IMR-90 (cell line): Measurements from ENCODE around the gene DIAPH2. TPM values are rescaled to one million over a fixed set of nuclear protein-coding genes. Genes with fewer than 3 reads are reported as not detected.

Source experiments
- ATAC-seq: fragments of 200-7000 bp; cut with Tn5 transposase; 2 replicates; pipeline ENCODE4 v1.9.1; 2020; ENCODE audit warnings: low read depth, mild to moderate bottlenecking, moderate library complexity
- BruUV-seq: library from RNA; stranded (reverse); fragments of 400-500 nt; replicated peaks from 2 replicates; lab custom pipeline; 2021; lab: Mats Ljungman, UMichigan
- CTCF ChIA-PET: fragments of 300-600 bp; formaldehyde crosslinking; extraction: SDS; loops from one replicate; lab custom pipeline; 2021; ENCODE audit warnings: antibody characterized with exemption; lab: Yijun Ruan, JAX
- POLR2A ChIA-PET: fragments of 300-600 bp; sonication (Branson Sonifier 250); formaldehyde crosslinking; loops from one replicate; lab custom pipeline; 2022; ENCODE audit warnings: antibody characterized with exemption; ENCODE audit not compliant: unreplicated experiment; lab: Charles Lee
- DNase-seq: peaks from one replicate; pipeline ENCODE4 v3.0.0; 2013
- H2AFZ ChIP-seq: replicated peaks from 2 replicates; pipeline ENCODE3; 2013; ENCODE audit warnings: low read length, mild to moderate bottlenecking; ENCODE audit not compliant: poor library complexity
- H2AK5ac ChIP-seq: 2 replicates; pipeline ENCODE4 v1.6.1; 2013; ENCODE audit warnings: low read depth, low read length, inconsistent platforms
- H2AK9ac ChIP-seq: replicated peaks from 2 replicates; pipeline ENCODE3; 2013; ENCODE audit warnings: mild to moderate bottlenecking, low read depth, low read length, moderate library complexity; ENCODE audit not compliant: poor library complexity
- H2BK120ac ChIP-seq: 2 replicates; pipeline ENCODE4 v1.6.1; 2013; ENCODE audit warnings: low read depth, low read length, inconsistent platforms
- H2BK15ac ChIP-seq: 3 replicates; pipeline ENCODE4 v1.6.1; 2013; ENCODE audit warnings: low read depth, low read length, inconsistent platforms
- H2BK20ac ChIP-seq: 2 replicates; pipeline ENCODE4 v1.6.1; 2013; ENCODE audit warnings: low read depth, mild to moderate bottlenecking, inconsistent platforms, low read length, moderate library complexity
- H2BK5ac ChIP-seq: 2 replicates; pipeline ENCODE4 v1.6.1; 2013; ENCODE audit warnings: mild to moderate bottlenecking, low read depth, low read length, inconsistent platforms; ENCODE audit not compliant: poor library complexity, severe bottlenecking
- H3K14ac ChIP-seq: replicated peaks from 2 replicates; pipeline ENCODE4 v1.6.1; 2013; ENCODE audit warnings: low read depth, low read length, inconsistent platforms
- H3K18ac ChIP-seq: 2 replicates; pipeline ENCODE4 v1.6.1; 2013; ENCODE audit warnings: low read depth, low read length, control low read depth
- H3K23ac ChIP-seq: 2 replicates; pipeline ENCODE4 v1.6.1; 2013; ENCODE audit warnings: low read depth, low read length, inconsistent platforms
- H3K27ac ChIP-seq: 2 replicates; pipeline ENCODE4 v1.5.1; 2013; ENCODE audit warnings: mild to moderate bottlenecking, control low read depth, low read length; ENCODE audit not compliant: insufficient read depth
- H3K27me3 ChIP-seq: 2 replicates; pipeline ENCODE4 v1.6.1; 2013; ENCODE audit warnings: low read length; ENCODE audit not compliant: control insufficient read depth, insufficient read depth
- H3K36me3 ChIP-seq: 2 replicates; pipeline ENCODE4 v1.6.1; 2013; ENCODE audit warnings: low read length, mixed read lengths; ENCODE audit not compliant: control insufficient read depth, insufficient read depth
- H3K4ac ChIP-seq: 2 replicates; pipeline ENCODE4 v1.6.1; 2013; ENCODE audit warnings: low read depth, low read length, inconsistent platforms
- H3K4me1 ChIP-seq: 2 replicates; pipeline ENCODE4 v1.6.1; 2013; ENCODE audit warnings: low read length, mixed read lengths; ENCODE audit not compliant: control insufficient read depth, insufficient read depth
- H3K4me2 ChIP-seq: 2 replicates; pipeline ENCODE4 v1.6.1; 2013; ENCODE audit warnings: low read depth, mild to moderate bottlenecking, control low read depth, low read length, moderate library complexity
- H3K4me3 ChIP-seq: 2 replicates; pipeline ENCODE4 v1.5.1; 2013; ENCODE audit warnings: low read depth, mild to moderate bottlenecking, control low read depth, low read length, moderate library complexity; ENCODE audit not compliant: insufficient read depth
- H3K56ac ChIP-seq: 2 replicates; pipeline ENCODE4 v1.6.1; 2013; ENCODE audit warnings: low read length, inconsistent platforms; ENCODE audit not compliant: insufficient read depth; ENCODE audit errors: extremely low read depth
- H3K79me1 ChIP-seq, 2 experiments: 2 replicates each; pipeline ENCODE4 v1.6.1; 2013; ENCODE audit warnings: low read length in 2 of 2, inconsistent platforms in 1 of 2, low read depth in 1 of 2
- H3K9ac ChIP-seq: 2 replicates; pipeline ENCODE4 v1.6.1; 2013; ENCODE audit warnings: low read depth, low read length, control low read depth
- H3K9me1 ChIP-seq: 2 replicates; pipeline ENCODE4 v1.6.1; 2013; ENCODE audit warnings: low read length, inconsistent platforms; ENCODE audit not compliant: insufficient read depth
- H3K9me3 ChIP-seq: 2 replicates; pipeline ENCODE4 v1.6.1; 2013; ENCODE audit warnings: low read length; ENCODE audit not compliant: control insufficient read depth, insufficient read depth
- H4K20me1 ChIP-seq: 2 replicates; pipeline ENCODE4 v1.6.1; 2013; ENCODE audit warnings: low read length, inconsistent platforms; ENCODE audit not compliant: insufficient read depth
- H4K5ac ChIP-seq: 2 replicates; pipeline ENCODE4 v1.6.1; 2013; ENCODE audit warnings: mild to moderate bottlenecking, low read depth, low read length, control low read depth
- H4K8ac ChIP-seq, 2 experiments: 2 replicates each; pipeline ENCODE4 v1.6.1; 2013; ENCODE audit warnings: low read depth in 2 of 2, low read length in 2 of 2, control low read depth in 1 of 2, inconsistent platforms in 1 of 2
- H4K91ac ChIP-seq: 2 replicates; pipeline ENCODE4 v1.6.1; 2013; ENCODE audit warnings: low read depth, low read length, inconsistent platforms; ENCODE audit not compliant: insufficient read depth
- FOS ChIP-seq: fragments of 150-350 bp; IDR thresholded peaks from 2 replicates; pipeline ENCODE4 v1.6.1; 2016; ENCODE audit warnings: low read depth, low read length
- MAFK ChIP-seq: IDR thresholded peaks from 2 replicates; pipeline ENCODE4 v1.6.1; 2012; ENCODE audit warnings: low read depth, low read length, improper control_type of control experiment
- MAZ ChIP-seq: IDR thresholded peaks from 2 replicates; pipeline ENCODE4 v1.6.1; 2012; ENCODE audit warnings: low read depth, mild to moderate bottlenecking, low read length, improper control_type of control experiment, moderate library complexity, borderline replicate concordance
- POLR2A ChIP-seq: IDR thresholded peaks from 2 replicates; pipeline ENCODE4 v1.6.1; 2012; ENCODE audit warnings: mild to moderate bottlenecking, low read depth, low read length
- RAD21 ChIP-seq: IDR thresholded peaks from 2 replicates; pipeline ENCODE4 v1.6.1; 2012; ENCODE audit warnings: low read length, improper control_type of control experiment
- RCOR1 ChIP-seq: IDR thresholded peaks from 2 replicates; pipeline ENCODE4 v1.6.1; 2012; ENCODE audit warnings: mild to moderate bottlenecking, low read length, improper control_type of control experiment; ENCODE audit not compliant: insufficient replicate concordance
- RFX5 ChIP-seq: IDR thresholded peaks from 2 replicates; pipeline ENCODE4 v1.8.0; 2012; ENCODE audit warnings: low read depth, mild to moderate bottlenecking, low read length, moderate library complexity
- WGBS, 2 experiments: methylation state at CpG; one replicate each; pipeline versions ENCODE4 v1.1.5 to v1.1.7; 2013; ENCODE audit warnings: missing lambda C conversion rate in 2 of 2; ENCODE audit not compliant: insufficient read length in 1 of 2; ENCODE audit errors: extremely low coverage in 2 of 2; 5-methylcytosine and 5-hydroxymethylcytosine counted together
- dilution Hi-C: fragments of 300-500 bp; cut with HindIII; formaldehyde crosslinking; loops from one replicate; pipeline ENCODE4 v1.14.3; 2018; ENCODE audit warnings: low sequenced_read_pairs; ENCODE audit not compliant: unreplicated experiment
- in situ Hi-C: fragments of 300-500 bp; cut with MboI; formaldehyde crosslinking; loops from 3 replicates; pipeline ENCODE4 v1.14.3; 2019; ENCODE audit warnings: low sequenced_read_pairs, inconsistent platforms, mixed read lengths
- intact Hi-C: fragments of 100-400 bp; cut with micrococcal nuclease; formaldehyde crosslinking; loops from 2 replicates; pipeline ENCODE4 v1.10.0; 2022
- polyA plus RNA-seq, 3 experiments: library from polyadenylated mRNA; depleted of rRNA; stranded (reverse); fragments of >200 nt; gene quantifications; 2 replicates each; pipeline ENCODE4 v1.2.3, GENCODE V29; 2012; ENCODE audit warnings: low replicate concordance in 1 of 3
- total RNA-seq: library from RNA; depleted of rRNA; stranded (reverse); fragments of >200 nt; gene quantifications from 2 replicates; pipeline ENCODE4 v1.2.3, GENCODE V29; 2012
- TF ChIP-seq, protein P1 (sequence below): conservative IDR thresholded peaks from 2 replicates; pipeline ENCODE4 v1.5.1; 2012; ENCODE audit warnings: mild to moderate bottlenecking, low read depth, low read length, improper control_type of control experiment

Gene DIAPH2
- total and polyA plus RNA-seq, 2 of the 4 experiments (the other 2 are of a cell fraction) = 3.6 to 19.9 TPM

DNA sequence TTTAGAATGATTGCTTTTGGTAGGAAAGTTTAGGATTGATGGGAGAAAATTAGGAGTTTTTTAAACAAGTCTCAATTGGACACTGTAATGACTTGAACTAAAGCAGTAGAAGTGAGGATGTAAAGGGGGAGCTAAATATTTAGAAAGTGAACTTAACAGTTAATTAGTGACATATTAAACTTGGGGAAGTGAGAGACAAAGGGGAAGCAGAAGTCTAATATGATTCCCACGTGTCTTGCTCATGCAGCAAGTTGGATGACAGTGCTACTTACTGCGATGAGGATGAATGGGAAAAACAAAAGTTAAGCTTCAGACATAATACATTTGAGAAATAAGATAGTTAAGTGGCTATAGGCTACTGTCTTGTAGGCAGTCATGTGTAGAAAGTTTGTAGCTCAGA, 309.5 kb downstream of the DIAPH2 start:
- WGBS, 2 experiments = no CpG with 5 or more reads among the region's 2 CpGs
- H2BK20ac ChIP-seq = no peak overlapping the region
- H3K9ac ChIP-seq = no peak overlapping the region
- no peak overlapping the region for H3K23ac ChIP-seq
- no peak overlapping the region for H3K4me3 ChIP-seq
- H3K27me3 ChIP-seq = no peaks in the 10 kb centered on the region
- no peak overlapping the region for H3K4ac ChIP-seq
- no peaks in the 10 kb centered on the region for H3K9me1 ChIP-seq
- H3K9me3 ChIP-seq = no peaks in the 10 kb centered on the region
- H3K4me1 ChIP-seq = no peaks in the 10 kb centered on the region
- DNase-seq = no peak
- no TSS peak for BruUV-seq
- H3K14ac ChIP-seq = no peak overlapping the region
- in situ Hi-C loops (no loop called here), intact Hi-C loops (no loop called here), dilution Hi-C loops (no loop called here)
- H2BK15ac ChIP-seq = no peak overlapping the region
- H2BK5ac ChIP-seq = no peak overlapping the region
- ATAC-seq = no peak
- no peak overlapping the region for H2AFZ ChIP-seq
- TF ChIP-seq MAFK (no peak), MAZ (no peak), FOS (no peak), RAD21 (no peak), RCOR1 (no peak), POLR2A (no peak), RFX5 (no peak)
- TF ChIP-seq, protein P1, sequence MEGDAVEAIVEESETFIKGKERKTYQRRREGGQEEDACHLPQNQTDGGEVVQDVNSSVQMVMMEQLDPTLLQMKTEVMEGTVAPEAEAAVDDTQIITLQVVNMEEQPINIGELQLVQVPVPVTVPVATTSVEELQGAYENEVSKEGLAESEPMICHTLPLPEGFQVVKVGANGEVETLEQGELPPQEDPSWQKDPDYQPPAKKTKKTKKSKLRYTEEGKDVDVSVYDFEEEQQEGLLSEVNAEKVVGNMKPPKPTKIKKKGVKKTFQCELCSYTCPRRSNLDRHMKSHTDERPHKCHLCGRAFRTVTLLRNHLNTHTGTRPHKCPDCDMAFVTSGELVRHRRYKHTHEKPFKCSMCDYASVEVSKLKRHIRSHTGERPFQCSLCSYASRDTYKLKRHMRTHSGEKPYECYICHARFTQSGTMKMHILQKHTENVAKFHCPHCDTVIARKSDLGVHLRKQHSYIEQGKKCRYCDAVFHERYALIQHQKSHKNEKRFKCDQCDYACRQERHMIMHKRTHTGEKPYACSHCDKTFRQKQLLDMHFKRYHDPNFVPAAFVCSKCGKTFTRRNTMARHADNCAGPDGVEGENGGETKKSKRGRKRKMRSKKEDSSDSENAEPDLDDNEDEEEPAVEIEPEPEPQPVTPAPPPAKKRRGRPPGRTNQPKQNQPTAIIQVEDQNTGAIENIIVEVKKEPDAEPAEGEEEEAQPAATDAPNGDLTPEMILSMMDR = no peak
- no peaks in the 10 kb centered on the region for H4K20me1 ChIP-seq
- H2BK120ac ChIP-seq = no peak overlapping the region
- no peak overlapping the region for H2AK9ac ChIP-seq
- no peak overlapping the region for H2AK5ac ChIP-seq
- H3K27ac ChIP-seq = no peak overlapping the region
- no peak overlapping the region for H3K56ac ChIP-seq
- no peak overlapping the region for H3K18ac ChIP-seq
- H4K5ac ChIP-seq = no peak overlapping the region
- H4K8ac ChIP-seq = no peak overlapping the region
- no peak overlapping the region for H4K91ac ChIP-seq
- no peaks in the 10 kb centered on the region for H3K36me3 ChIP-seq
- H3K79me1 ChIP-seq = no peaks in the 10 kb centered on the region
- CTCF ChIA-PET = no interaction called here
- POLR2A ChIA-PET = no interaction called here
- H3K4me2 ChIP-seq = no peak overlapping the region
